HepG2 (cell line): ENCODE measurements around the gene PLCB4. TPM values are rescaled to one million over a fixed set of nuclear protein-coding genes. Genes with fewer than 3 reads are reported as not detected.
A peak's percentile ranks its signal among the peaks of the same experiment; 100 is the strongest.

ENCODE experiments used
- ATAC-seq: fragments of 200-7000 bp; cut with Tn5 transposase; 3 replicates; pipeline ENCODE4 v1.9.1; 2020; ENCODE audit warnings: mild to moderate bottlenecking, moderate library complexity
- BruUV-seq: library from RNA; stranded (reverse); fragments of 400-500 nt; replicated peaks from 2 replicates; lab custom pipeline; 2021; lab: Mats Ljungman, UMichigan
- CTCF ChIA-PET: fragments of 300-600 bp; formaldehyde crosslinking; extraction: SDS; loops from one replicate; lab custom pipeline; 2021; ENCODE audit warnings: low total read pairs, inconsistent platforms, low intra/inter-chr PET ratio; lab: Yijun Ruan, JAX
- POLR2A ChIA-PET: fragments of 350-600 bp; sonication (Branson Sonifier 250); formaldehyde crosslinking; loops from one replicate; lab custom pipeline; 2020; ENCODE audit warnings: antibody characterized with exemption, inconsistent platforms; lab: Yijun Ruan, JAX
- DNase-seq: peaks from one replicate; pipeline ENCODE4 v3.0.0-alpha.2; 2015; ENCODE audit warnings: low spot score
- FAIRE-seq: peaks from 3 replicates; lab custom pipeline; 2011; peaks lifted over from hg19 to GRCh38; lab: Jason Lieb, UNC
- H2AFZ ChIP-seq: one replicate; pipeline ENCODE4 v1.6.1; 2011; ENCODE audit warnings: low read length, inconsistent platforms
- H3K27ac ChIP-seq: fragments of 300-600 bp; 3 replicates; pipeline ENCODE4 v1.8.0; 2011; ENCODE audit warnings: mixed run types, mild to moderate bottlenecking, mixed read lengths, low read length, inconsistent platforms; ENCODE audit not compliant: insufficient read depth; ENCODE audit errors: extremely low read length
- H3K27me3 ChIP-seq, 2 experiments: fragments of 200-600 bp in 1 of 2; 2 replicates in 1 of 2; 3 replicates in 1 of 2; pipeline versions ENCODE4 v1.6.0 to v1.8.0; 2011; ENCODE audit warnings: low read length in 2 of 2, mild to moderate bottlenecking in 2 of 2, moderate library complexity in 2 of 2, inconsistent platforms in 1 of 2; ENCODE audit not compliant: insufficient read depth in 2 of 2, control insufficient read depth in 1 of 2
- H3K36me3 ChIP-seq, 2 experiments: fragments of 200-600 bp in 1 of 2; replicated peaks in 1 of 2; 2 replicates in 1 of 2; 3 replicates in 1 of 2; pipeline versions ENCODE4 v1.5.1 to v1.8.0; 2011; ENCODE audit warnings: low read length in 2 of 2, inconsistent platforms in 1 of 2; ENCODE audit not compliant: insufficient read depth in 2 of 2, control insufficient read depth in 1 of 2
- H3K4me1 ChIP-seq: 2 replicates; pipeline ENCODE4 v1.5.1; 2012; ENCODE audit warnings: low read length, inconsistent platforms; ENCODE audit not compliant: insufficient read depth
- H3K4me2 ChIP-seq: 2 replicates; pipeline ENCODE4 v1.6.0; 2011; ENCODE audit warnings: low read depth, low read length, inconsistent platforms
- H3K4me3 ChIP-seq, 3 experiments: fragments of 200-600 bp in 1 of 3; sonication (generic), shearing (Covaris generic) in 1 of 3; replicated peaks in 1 of 3; 2 replicates each; pipeline ENCODE4 v1.5.1; 2011 to 2016; ENCODE audit warnings: low read length in 3 of 3, inconsistent platforms in 2 of 3, low read depth in 2 of 3, mild to moderate bottlenecking in 2 of 3, control low read depth in 1 of 3, mixed read lengths in 1 of 3; ENCODE audit not compliant: insufficient read depth in 1 of 3
- H3K79me2 ChIP-seq: one replicate; pipeline ENCODE4 v1.6.1; 2011; ENCODE audit warnings: low read length, inconsistent platforms; ENCODE audit not compliant: insufficient read depth
- H3K9ac ChIP-seq: 2 replicates; pipeline ENCODE4 v1.6.0; 2011; ENCODE audit warnings: mild to moderate bottlenecking, low read depth, low read length, inconsistent platforms; ENCODE audit not compliant: insufficient read depth
- H3K9me3 ChIP-seq: 2 replicates; pipeline ENCODE4 v1.5.1; 2012; ENCODE audit warnings: mild to moderate bottlenecking, low read length
- H4K20me1 ChIP-seq: 2 replicates; pipeline ENCODE4 v1.6.0; 2011; ENCODE audit warnings: inconsistent platforms, mild to moderate bottlenecking, low read length, moderate library complexity; ENCODE audit not compliant: insufficient read depth
- BCL6 ChIP-seq: IDR thresholded peaks from 2 replicates; pipeline ENCODE4 v1.6.1; 2016; ENCODE audit warnings: missing genetic modification reagents, missing compliant biosample characterization
- CREB1 ChIP-seq, 2 experiments: fragments of 450-650 bp in 1 of 2; IDR thresholded peaks; 2 replicates each; pipeline ENCODE4 v1.6.1; 2016 to 2017; ENCODE audit warnings: control low read depth in 1 of 2, mild to moderate bottlenecking in 1 of 2, missing compliant biosample characterization in 1 of 2, missing genetic modification characterization in 1 of 2
- IKZF1 ChIP-seq: fragments of 450-650 bp; IDR thresholded peaks from 2 replicates; pipeline ENCODE4 v1.7.1; 2016
- MTERF4 ChIP-seq: sonication (generic); formaldehyde crosslinking; IDR thresholded peaks from 2 replicates; pipeline ENCODE4 v1.8.0; 2023; ENCODE audit warnings: mild to moderate bottlenecking, missing genetic modification reagents
- ZBTB43 ChIP-seq: sonication (generic); formaldehyde crosslinking; conservative IDR thresholded peaks from 2 replicates; pipeline ENCODE4 v1.4.0; 2020; ENCODE audit warnings: missing genetic modification reagents
- ZNF512 ChIP-seq: sonication (generic); formaldehyde crosslinking; IDR thresholded peaks from 2 replicates; pipeline ENCODE4 v1.4.0; 2020; ENCODE audit warnings: mild to moderate bottlenecking, missing genetic modification reagents
- ZNF652 ChIP-seq: IDR thresholded peaks from 2 replicates; pipeline ENCODE4 v1.6.1; 2016; ENCODE audit warnings: low read depth, borderline replicate concordance
- ZSCAN25 ChIP-seq: sonication (generic); formaldehyde crosslinking; IDR thresholded peaks from 2 replicates; pipeline ENCODE4 v1.8.0; 2022; ENCODE audit warnings: mild to moderate bottlenecking, missing genetic modification reagents
- WGBS: methylation state at CpG from one replicate; pipeline ENCODE4 v1.1.6; 2017; ENCODE audit warnings: low lambda C conversion rate; 5-methylcytosine and 5-hydroxymethylcytosine counted together
- in situ Hi-C: cut with HindIII; loops from 2 replicates; pipeline ENCODE4 v1.10.0; 2017; ENCODE audit warnings: low pct_unique_long_range_greater_than_20kb; ENCODE audit not compliant: extremely low pct_ligation_motif_present
- intact Hi-C: fragments of 100-400 bp; cut with micrococcal nuclease; formaldehyde crosslinking; loops from one replicate; pipeline ENCODE4 v1.10.0; 2022; ENCODE audit not compliant: unreplicated experiment
- polyA plus RNA-seq, 8 experiments: library from polyadenylated mRNA; depleted of rRNA in 3 of 8; stranded (reverse) in 7 of 8; unstranded in 1 of 8; fragments of >200 nt; fragmentation: Illumina TruSeq in 4 of 8; extraction: Trizol in 4 of 8; gene quantifications; 2 replicates each; pipeline versions ENCODE4 v1.2.1 to v1.2.3, GENCODE V29; 2011 to 2016; ENCODE audit warnings: low read depth in 4 of 8, missing spikeins in 1 of 8, mixed read lengths in 1 of 8; ENCODE audit not compliant: insufficient read depth in 1 of 8
- total RNA-seq, 5 experiments: library from RNA; depleted of rRNA; stranded (reverse); fragments of >200 nt; fragmentation: Illumina TruSeq; extraction: Trizol; gene quantifications; 2 replicates each; pipeline ENCODE4 v1.2.3, GENCODE V29; 2016; ENCODE audit warnings: low read depth in 1 of 5

Gene PLCB4
- total and polyA plus RNA-seq, 2 of the 13 experiments (the other 11 are each of a cell fraction or from before 2014, with no cell fraction given) = 0.01 TPM; not detected in 1

GRCh38 chr20:9483131-9483530, 414.2 kb downstream of the PLCB4 start:
- FAIRE-seq = no peak
- under 1% methylated on average over 2 of the region's 2 CpGs for WGBS
- Histone ChIP-seq H3K4me3 (no peak overlapping the region), H3K4me1 (no peaks in the 10 kb centered on the region), H3K9me3 (no peaks in the 10 kb centered on the region), H3K27me3 (no peaks in the 10 kb centered on the region), H2AFZ (no peak overlapping the region), H3K4me2 (no peak overlapping the region), H3K27ac (no peak overlapping the region), H3K9ac (no peak overlapping the region), H3K79me2 (no peaks in the 10 kb centered on the region), H3K36me3 (no peaks in the 10 kb centered on the region), H4K20me1 (no peaks in the 10 kb centered on the region)
- ATAC-seq = no peak
- POLR2A ChIA-PET = no interaction called here
- no TSS peak for BruUV-seq
- CTCF ChIA-PET = no interaction called here
- intact Hi-C loops (no loop called here), in situ Hi-C loops (no loop called here)
- no peak for TF ChIP-seq IKZF1
- no peak for DNase-seq

GRCh38 chr20:9485614-9486340, 416.9 kb downstream of the PLCB4 start:
- 21% methylated on average over 9 of the region's 9 CpGs for WGBS
- H3K9ac ChIP-seq = no peak overlapping the region
- no TSS peak for BruUV-seq
- no peak overlapping the region for H3K4me3 ChIP-seq
- H3K4me2 ChIP-seq = no peak overlapping the region
- H3K27ac ChIP-seq = no peak overlapping the region
- in situ Hi-C loops (no loop called here), intact Hi-C loops (no loop called here)
- DNase-seq = no peak
- ChIA-PET CTCF (no interaction called here), POLR2A (no interaction called here)
- H3K27me3 ChIP-seq = no peaks in the 10 kb centered on the region
- no peaks in the 10 kb centered on the region for H3K9me3 ChIP-seq
- H4K20me1 ChIP-seq = no peaks in the 10 kb centered on the region
- no peak overlapping the region for H2AFZ ChIP-seq
- no peak for ATAC-seq
- H3K79me2 ChIP-seq = no peaks in the 10 kb centered on the region
- FAIRE-seq = no peak
- no peaks in the 10 kb centered on the region for H3K36me3 ChIP-seq
- TF ChIP-seq CREB1 (IDR thresholded peaks at IDR 0.05) = peak; percentile 37; the same call in 1 of the 2 replicates
- TF ChIP-seq CREB1 (CRISPR knock-in tag; IDR thresholded peaks at IDR 0.05) = no peak
- no peak for TF ChIP-seq MTERF4 (CRISPR knock-in tag)
- TF ChIP-seq ZNF512 = no peak
- TF ChIP-seq ZBTB43 = no peak
- no peak for TF ChIP-seq ZNF652 (CRISPR knock-in tag)
- no peak for TF ChIP-seq BCL6 (CRISPR knock-in tag)
- no peak for TF ChIP-seq ZSCAN25
- no peaks in the 10 kb centered on the region for H3K4me1 ChIP-seq
